Urothelium cell line (cell line): Measurements from ENCODE around the gene SF3B1.
"Not testable (repeated sequence)": the region's sequence is repeated elsewhere in the genome, so short reads cannot be mapped to it uniquely, and the experiment has no call there.

Source experiments
- DNase-seq: peaks from one replicate; pipeline ENCODE4 v3.0.0; 2011; ENCODE audit warnings: low spot score, mixed read lengths
- FAIRE-seq: peaks from 2 replicates; lab custom pipeline; 2011; peaks lifted over from hg19 to GRCh38; lab: Jason Lieb, UNC

The SF3B1 gene

GRCh38 chr2:197437380-197437779 is 2.6 kb upstream of the SF3B1 start:
- DNase-seq: no peak
- no peak for FAIRE-seq

GRCh38 chr2:197435598-197436420 is 981 bp upstream of the SF3B1 start:
- DNase-seq (no peak), FAIRE-seq (no peak)

GRCh38 chr2:197433780-197434438 is 919 bp downstream of the SF3B1 start:
- FAIRE-seq (no peak), DNase-seq (no peak)

GRCh38 chr2:197432527-197432926 is 2.3 kb downstream of the SF3B1 start:
- not testable (repeated sequence) for DNase-seq, FAIRE-seq

GRCh38 chr2:197431858-197432257 is 3.0 kb downstream of the SF3B1 start:
- FAIRE-seq: no peak
- DNase-seq: no peak

GRCh38 chr2:197427986-197428385 is 6.8 kb downstream of the SF3B1 start:
- DNase-seq: no peak
- FAIRE-seq: no peak

GRCh38 chr2:197426723-197427603 is 7.9 kb downstream of the SF3B1 start:
- DNase-seq: no peak
- no peak for FAIRE-seq

- DNase-seq (no peak), FAIRE-seq (no peak)
Observed at GRCh38 chr2:197425550-197425949, 9.3 kb downstream of the SF3B1 start.

GRCh38 chr2:197423307-197423706 is 11.5 kb downstream of the SF3B1 start:
- DNase-seq (no peak), FAIRE-seq (no peak)

GRCh38 chr2:197419438-197419837 is 15.4 kb downstream of the SF3B1 start:
- FAIRE-seq (no peak), DNase-seq (no peak)

- no peak for DNase-seq
- FAIRE-seq: no peak
Observed at GRCh38 chr2:197416268-197416667, 18.6 kb downstream of the SF3B1 start.

GRCh38 chr2:197414515-197414914 is 20.3 kb downstream of the SF3B1 start:
- DNase-seq (no peak), FAIRE-seq (no peak)

- DNase-seq (no peak), FAIRE-seq (no peak)
Observed at GRCh38 chr2:197414039-197414438, 20.8 kb downstream of the SF3B1 start.

GRCh38 chr2:197405582-197405981 is 29.2 kb downstream of the SF3B1 start:
- FAIRE-seq (no peak), DNase-seq (no peak)

- no peak for FAIRE-seq
- no peak for DNase-seq
Observed at GRCh38 chr2:197399887-197400540, 34.8 kb downstream of the SF3B1 start.

GRCh38 chr2:197398913-197399312 is 35.9 kb downstream of the SF3B1 start:
- FAIRE-seq: no peak

GRCh38 chr2:197391220-197391717 is 43.6 kb downstream of the SF3B1 start:
- no peak for FAIRE-seq
- DNase-seq: no peak

More at GRCh38 chr2:197398913-197399312, 35.9 kb downstream of the SF3B1 start:
- DNase-seq: no peak

GRCh38 chr2:197388866-197389587 is 45.8 kb downstream of the SF3B1 start:
- DNase-seq: no peak

GRCh38 chr2:197387179-197387578 is 47.6 kb downstream of the SF3B1 start:
- FAIRE-seq (no peak), DNase-seq (no peak)

More at GRCh38 chr2:197388866-197389587, 45.8 kb downstream of the SF3B1 start:
- FAIRE-seq: no peak

- DNase-seq (no peak), FAIRE-seq (no peak)
Observed at GRCh38 chr2:197386242-197386641, 48.6 kb downstream of the SF3B1 start.
